Smooth muscle cell (in vitro differentiated cells): ENCODE measurements around the gene SLC46A2. TPM values are rescaled to one million over a fixed set of nuclear protein-coding genes. Genes with fewer than 3 reads are reported as not detected.

Experiments used
- DNase-seq: peaks from one replicate; lab custom pipeline; 2025; ENCODE audit not compliant: unreplicated experiment; lab: John Stamatoyannopoulos, UW
- H2AFZ ChIP-seq: fragments of 200-600 bp; sonication (generic); 2 replicates; pipeline ENCODE4 v1.6.0; 2016; ENCODE audit warnings: antibody characterized with exemption, low read depth, mild to moderate bottlenecking
- H3F3A ChIP-seq: fragments of 200-600 bp; sonication (generic); 2 replicates; pipeline ENCODE4 v1.6.0; 2017; ENCODE audit warnings: antibody characterized with exemption, low read depth
- H3K27ac ChIP-seq: fragments of 200-600 bp; sonication (generic); 2 replicates; pipeline ENCODE4 v1.5.1; 2016; ENCODE audit warnings: low read depth, mild to moderate bottlenecking
- H3K27me3 ChIP-seq: fragments of 200-600 bp; sonication (generic); 2 replicates; pipeline ENCODE4 v1.6.1; 2016; ENCODE audit warnings: low read depth, mild to moderate bottlenecking
- H3K36me3 ChIP-seq: fragments of 200-600 bp; sonication (generic); 2 replicates; pipeline ENCODE4 v1.5.1; 2016; ENCODE audit warnings: low read depth
- H3K4me1 ChIP-seq: fragments of 200-600 bp; sonication (generic); 2 replicates; pipeline ENCODE4 v1.5.1; 2016; ENCODE audit warnings: low read depth
- H3K4me2 ChIP-seq: fragments of 200-600 bp; sonication (generic); 2 replicates; pipeline ENCODE4 v1.6.0; 2016; ENCODE audit warnings: mild to moderate bottlenecking
- H3K4me3 ChIP-seq: fragments of 200-600 bp; sonication (generic); 2 replicates; pipeline ENCODE4 v1.5.1; 2016; ENCODE audit warnings: mild to moderate bottlenecking
- H3K79me2 ChIP-seq: fragments of 200-600 bp; sonication (generic); 2 replicates; pipeline ENCODE4 v1.6.0; 2016; ENCODE audit warnings: low read depth, mild to moderate bottlenecking
- H3K9ac ChIP-seq: fragments of 200-600 bp; sonication (generic); 2 replicates; pipeline ENCODE4 v1.6.0; 2016; ENCODE audit warnings: low read depth
- H3K9me3 ChIP-seq: fragments of 200-600 bp; sonication (generic); replicated peaks from 2 replicates; pipeline ENCODE4 v1.5.1; 2016; ENCODE audit warnings: low read depth
- H4K20me1 ChIP-seq: fragments of 200-600 bp; sonication (generic); 2 replicates; pipeline ENCODE4 v1.6.0; 2016; ENCODE audit warnings: low read depth
- CTCF ChIP-seq: fragments of 200-600 bp; sonication (generic); IDR thresholded peaks from 2 replicates; pipeline ENCODE4 v1.5.1; 2017; ENCODE audit warnings: borderline replicate concordance, mild to moderate bottlenecking, antibody characterized with exemption; ENCODE audit not compliant: insufficient read depth, poor library complexity, severe bottlenecking
- WGBS: methylation state at CpG from one replicate; pipeline ENCODE4 v1.1.7; 2016; ENCODE audit warnings: low lambda C conversion rate; 5-methylcytosine and 5-hydroxymethylcytosine counted together
- polyA plus RNA-seq: library from polyadenylated mRNA; unstranded; fragments of >200 nt; fragmentation: Nextera tagmentation; extraction: Ambion mirVana; gene quantifications from 2 replicates; pipeline ENCODE4 v1.2.1, GENCODE V29; 2016
- total RNA-seq: library from RNA; depleted of rRNA; stranded (reverse); fragments of >200 nt; gene quantifications from 2 replicates; pipeline ENCODE4 v1.2.3, GENCODE V29; 2014

SLC46A2 gene
- total and polyA plus RNA-seq, 2 experiments from 2014 or later, result not detected

- Histone ChIP-seq H2AFZ (no peak overlapping the region), H3K27ac (no peak overlapping the region), H3K9me3 (no peaks in the 10 kb centered on the region), H3K9ac (no peak overlapping the region), H3K4me3 (no peak overlapping the region), H3K79me2 (no peaks in the 10 kb centered on the region), H3K4me2 (no peak overlapping the region), H4K20me1 (no peaks in the 10 kb centered on the region), H3F3A (no peaks in the 10 kb centered on the region), H3K4me1 (no peaks in the 10 kb centered on the region), H3K36me3 (peaks cover 8% of the 10 kb centered on the region), H3K27me3 (no peaks in the 10 kb centered on the region)
- TF ChIP-seq CTCF, result no peak
- 90% methylated on average over 4 of the region's 4 CpGs for WGBS
- no peak for DNase-seq
Measured at GRCh38 chr9:112842555-112842954, 48.1 kb downstream of the SLC46A2 start.

DNA sequence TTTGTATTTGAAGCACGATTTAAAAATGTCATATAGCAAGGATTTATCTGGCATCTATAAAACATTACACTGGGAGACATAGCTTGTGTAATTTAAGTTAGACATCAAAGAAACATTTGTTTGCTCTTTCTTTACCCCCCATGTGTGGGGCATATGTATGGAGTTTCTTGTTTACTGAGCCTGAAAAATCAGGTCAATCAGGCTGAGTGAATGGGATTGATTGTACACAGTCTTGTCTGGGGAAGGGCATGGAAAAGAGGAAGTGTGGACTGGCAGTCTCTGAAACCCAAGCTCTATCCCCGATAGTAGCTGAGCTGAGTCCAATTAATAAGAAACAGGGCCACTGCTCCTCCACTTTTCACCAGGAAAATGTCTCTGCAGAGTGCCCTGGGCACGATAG, 49.4 kb downstream of the SLC46A2 start:
- no peaks in the 10 kb centered on the region for H3K4me1 ChIP-seq
- H3K4me3 ChIP-seq, result no peak overlapping the region
- no peak overlapping the region for H3K9ac ChIP-seq
- no peak for DNase-seq
- no peak overlapping the region for H2AFZ ChIP-seq
- H3K4me2 ChIP-seq, result no peak overlapping the region
- WGBS, result 88% methylated on average over 3 of the region's 3 CpGs
- no peak for TF ChIP-seq CTCF
- no peaks in the 10 kb centered on the region for H4K20me1 ChIP-seq
- no peaks in the 10 kb centered on the region for H3K79me2 ChIP-seq
- H3K27me3 ChIP-seq, result no peaks in the 10 kb centered on the region
- no peaks in the 10 kb centered on the region for H3F3A ChIP-seq
- H3K27ac ChIP-seq, result no peak overlapping the region
- H3K9me3 ChIP-seq, result no peaks in the 10 kb centered on the region
- peaks cover 8% of the 10 kb centered on the region for H3K36me3 ChIP-seq

- DNase-seq, result no peak
- Histone ChIP-seq H3K4me3 (no peak overlapping the region), H3K4me2 (no peak overlapping the region), H3K79me2 (no peaks in the 10 kb centered on the region), H3K36me3 (peaks cover 8% of the 10 kb centered on the region), H3F3A (no peaks in the 10 kb centered on the region), H2AFZ (no peak overlapping the region), H3K27ac (no peak overlapping the region), H3K9me3 (no peaks in the 10 kb centered on the region), H4K20me1 (no peaks in the 10 kb centered on the region), H3K4me1 (no peaks in the 10 kb centered on the region), H3K9ac (no peak overlapping the region), H3K27me3 (no peaks in the 10 kb centered on the region)
- no peak for TF ChIP-seq CTCF
- 95% methylated on average over 8 of the region's 8 CpGs for WGBS
Measured at GRCh38 chr9:112839331-112839730, 51.3 kb downstream of the SLC46A2 start.

DNA sequence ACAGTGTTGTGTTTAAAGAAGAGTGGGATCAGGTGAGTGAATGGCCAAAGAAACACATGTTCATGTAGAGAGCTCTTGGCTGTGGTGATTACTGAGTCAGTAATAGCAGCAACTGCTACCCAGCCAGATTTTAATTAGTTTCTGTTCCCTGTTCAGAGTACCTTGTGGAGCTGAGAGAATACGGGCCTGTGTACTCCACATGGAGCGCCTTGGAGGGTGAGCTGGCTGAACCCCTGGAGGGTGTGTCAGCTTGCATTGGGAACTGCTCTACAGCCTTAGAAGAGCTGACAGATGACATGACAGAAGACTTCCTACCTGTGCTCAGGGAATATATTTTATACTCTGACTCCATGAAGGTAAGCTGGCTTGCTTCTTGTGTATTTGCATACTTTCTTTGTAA, 52.3 kb downstream of the SLC46A2 start:
- H3F3A ChIP-seq, result no peaks in the 10 kb centered on the region
- no peaks in the 10 kb centered on the region for H3K9me3 ChIP-seq
- no peaks in the 10 kb centered on the region for H4K20me1 ChIP-seq
- no peak overlapping the region for H3K4me3 ChIP-seq
- no peak for DNase-seq
- no peaks in the 10 kb centered on the region for H3K79me2 ChIP-seq
- H3K9ac ChIP-seq, result no peak overlapping the region
- H2AFZ ChIP-seq, result no peak overlapping the region
- H3K4me1 ChIP-seq, result no peaks in the 10 kb centered on the region
- peaks cover 8% of the 10 kb centered on the region for H3K36me3 ChIP-seq
- no peak overlapping the region for H3K27ac ChIP-seq
- H3K4me2 ChIP-seq, result no peak overlapping the region
- 95% methylated on average over 2 of the region's 2 CpGs for WGBS
- no peak for TF ChIP-seq CTCF
- H3K27me3 ChIP-seq, result no peaks in the 10 kb centered on the region
